GM23248 (cell line): ENCODE data around the gene NPY.

Source experiments
- EZH2 ChIP-seq: fragments of 200-600 bp; sonication (generic); IDR thresholded peaks from 2 replicates; pipeline ENCODE4 v1.6.1; 2018; ENCODE audit warnings: antibody characterized with exemption, mild to moderate bottlenecking; ENCODE audit not compliant: insufficient read depth, poor library complexity, severe bottlenecking
- EZH2phosphoT487 ChIP-seq: fragments of 200-600 bp; sonication (generic); IDR thresholded peaks from 2 replicates; pipeline ENCODE4 v1.6.1; 2018; ENCODE audit warnings: antibody characterized with exemption, moderate library complexity, mild to moderate bottlenecking, low read depth; ENCODE audit not compliant: insufficient read depth

- TF ChIP-seq EZH2 = no peak
- TF ChIP-seq EZH2phosphoT487 = no peak
Measured at GRCh38 chr7:24244554-24244953, 39.4 kb upstream of the NPY start.
